Left kidney (tissue), 8 donors: ENCODE results near the gene STARD6. TPM values are rescaled to one million over a fixed set of nuclear protein-coding genes. Genes with fewer than 3 reads are reported as not detected.
"Not testable (repeated sequence)": the region's sequence is repeated elsewhere in the genome, so short reads cannot be mapped to it uniquely, and the experiment has no call there.

Experiments
- DNase-seq: peaks from one replicate; pipeline ENCODE4 v3.0.0-alpha.2; 2013
- long read RNA-seq, 8 donors: transcript quantifications; one replicate each; lab custom pipeline, GENCODE V29; 2026
- polyA plus RNA-seq: library from polyadenylated mRNA; unstranded; fragments of 120-200 nt; gene quantifications from one replicate; pipeline ENCODE4 v1.2.1, GENCODE V29; 2013; ENCODE audit not compliant: insufficient read length

STARD6 gene
- not detected for polyA plus RNA-seq
- long read RNA-seq, donor 1, partial matches to known transcripts, result 6 of 6 reads
- long read RNA-seq, donor 1, other reads (novel, unspliced or antisense), result 0 of 6 reads
- long read RNA-seq, donor 2, result 0 reads
- long read RNA-seq, donor 3, result 0 reads
- long read RNA-seq, donor 4, result 0 reads
- long read RNA-seq, donor 5, result 0 reads
- long read RNA-seq, donor 6, result 0 reads
- long read RNA-seq, donor 7, result 0 reads
- long read RNA-seq, donor 8, result 0 reads

DNA sequence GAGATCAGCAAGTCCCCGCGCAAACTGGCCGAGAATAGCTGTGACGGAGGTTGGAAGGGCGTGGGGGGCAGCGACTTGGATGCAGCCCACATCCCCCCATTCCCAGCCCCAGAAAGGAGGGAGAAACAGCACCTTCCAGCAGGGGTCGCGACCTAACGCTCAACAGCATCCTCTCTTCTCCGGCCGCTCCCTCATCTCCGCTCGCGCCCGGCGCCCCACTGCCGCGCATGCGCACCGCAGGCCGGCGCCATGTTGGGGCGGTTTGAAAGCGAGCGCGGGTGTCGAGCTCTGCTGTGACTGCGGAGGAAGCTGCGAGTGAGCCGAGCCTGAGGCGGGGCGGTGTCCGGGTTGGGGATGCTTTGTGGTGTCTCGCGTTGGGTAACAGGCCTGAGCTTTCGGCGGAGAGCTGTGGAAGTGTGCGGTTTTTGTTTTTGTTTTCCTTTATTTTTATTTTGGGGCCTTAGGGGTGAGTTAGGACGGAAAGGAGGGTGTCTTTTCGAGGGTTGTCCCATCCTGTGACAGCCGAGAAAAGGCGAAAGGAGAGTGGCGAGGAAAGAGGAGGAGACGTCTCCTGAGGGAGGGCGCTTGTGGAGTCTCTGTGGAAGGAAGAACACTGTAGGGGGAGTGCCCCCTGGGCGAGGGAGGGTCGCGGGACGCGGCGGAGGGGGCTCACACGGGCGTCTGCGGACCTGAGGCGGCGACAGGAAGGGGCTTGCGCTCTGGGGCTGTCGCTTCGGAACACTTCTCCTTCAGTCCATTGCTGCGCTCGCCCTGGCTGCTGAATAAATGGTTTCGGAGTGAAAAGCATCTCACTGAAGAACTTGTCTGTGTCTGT is at the start of gene STARD6, which contains the start of gene C18orf54:
TSS of gene STARD6 (minus strand) at position 199 of the 835 bp plus-strand sequence. CDS start 3,285 bp downstream, outside the sequence.
TSS of gene C18orf54 (plus strand) at position 247 of the 835 bp plus-strand sequence. CDS start 2,667 bp downstream, outside the sequence.
- peak; percentile 86 for DNase-seq

- DNase-seq, result no peak
Observed at GRCh38 chr18:54405290-54405689, 47.6 kb upstream of the STARD6 start.

GRCh38 chr18:54396760-54397159 is 39.1 kb upstream of the STARD6 start:
- no peak for DNase-seq

GRCh38 chr18:54393648-54394294 is 36.1 kb upstream of the STARD6 start:
- DNase-seq, result no peak

- DNase-seq, result peak; percentile 67
Observed at GRCh38 chr18:54392543-54393023, 34.9 kb upstream of the STARD6 start.

DNA sequence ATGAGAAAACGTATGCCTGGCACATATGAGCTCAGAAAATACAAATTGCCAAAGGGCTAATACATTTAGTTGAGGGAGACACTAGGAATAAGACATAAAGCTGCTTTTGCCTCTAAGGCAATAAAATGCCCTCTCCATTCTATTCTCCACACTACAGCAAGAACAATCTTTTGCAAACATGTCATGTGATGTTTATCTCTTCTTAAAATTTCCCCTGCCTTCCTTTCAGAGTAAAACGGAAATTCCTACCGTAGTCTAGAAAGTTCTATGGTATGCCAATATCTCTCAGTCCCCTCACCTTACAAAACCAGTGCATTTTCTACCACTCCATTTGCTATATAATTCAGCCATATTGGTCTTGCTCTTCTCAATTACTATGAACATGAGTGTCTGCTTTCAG is 33.2 kb upstream of the STARD6 start:
- no peak for DNase-seq

DNA sequence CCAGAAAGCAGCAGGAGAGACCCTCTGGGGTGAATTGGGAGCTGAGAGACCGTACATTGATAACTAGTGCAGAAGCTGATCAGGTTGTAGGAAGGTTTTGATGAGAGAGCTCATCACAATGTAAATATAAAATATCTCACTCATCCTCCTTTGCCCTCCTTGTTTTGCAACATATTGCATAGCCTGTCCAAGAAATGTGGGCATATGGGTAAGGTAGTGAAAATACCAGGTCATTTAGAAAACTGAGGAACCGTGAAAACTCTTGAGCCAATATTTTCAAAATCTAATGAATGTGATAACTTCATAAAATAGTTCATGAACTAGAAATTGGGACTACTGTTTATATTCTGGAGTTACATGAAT is 31.5 kb upstream of the STARD6 start:
- no peak for DNase-seq

- no peak for DNase-seq
Observed at GRCh38 chr18:54388203-54389142, 30.8 kb upstream of the STARD6 start.

- no peak for DNase-seq
Observed at GRCh38 chr18:54387631-54388030, 30.0 kb upstream of the STARD6 start.

DNA sequence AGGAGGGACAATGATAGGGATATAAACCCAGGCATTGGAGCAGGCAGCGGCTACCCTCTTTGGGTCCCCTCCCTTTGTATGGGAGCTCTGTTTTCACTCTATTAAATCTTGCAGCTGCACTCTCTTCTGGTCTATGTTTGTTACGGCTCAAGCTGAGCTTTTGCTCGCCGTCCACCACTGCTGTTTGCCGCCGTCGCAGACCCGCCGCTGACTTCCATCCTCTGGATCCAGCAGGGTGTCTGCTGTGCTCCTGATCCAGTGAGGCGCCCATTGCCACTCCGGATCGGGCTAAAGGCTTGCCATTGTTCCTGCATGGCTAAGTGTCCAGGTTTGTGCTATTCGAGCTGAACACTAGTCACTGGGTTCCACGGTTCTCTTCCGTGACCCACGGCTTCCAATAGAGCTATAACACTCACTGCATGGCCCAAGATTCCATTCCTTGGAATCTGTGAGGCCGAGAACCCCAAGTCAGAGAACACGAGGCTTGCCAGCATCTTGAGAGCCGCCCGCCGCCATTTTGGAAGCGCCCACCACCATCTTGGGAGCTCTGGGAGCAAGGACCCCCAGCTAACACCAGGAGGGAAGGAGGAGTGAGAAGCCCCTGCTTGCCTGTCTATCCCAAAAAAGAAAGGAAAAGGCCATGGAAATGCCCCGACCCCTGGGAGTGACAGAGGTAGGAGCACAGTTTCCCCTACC is 29.3 kb upstream of the STARD6 start:
- DNase-seq, result not testable (repeated sequence)

DNA sequence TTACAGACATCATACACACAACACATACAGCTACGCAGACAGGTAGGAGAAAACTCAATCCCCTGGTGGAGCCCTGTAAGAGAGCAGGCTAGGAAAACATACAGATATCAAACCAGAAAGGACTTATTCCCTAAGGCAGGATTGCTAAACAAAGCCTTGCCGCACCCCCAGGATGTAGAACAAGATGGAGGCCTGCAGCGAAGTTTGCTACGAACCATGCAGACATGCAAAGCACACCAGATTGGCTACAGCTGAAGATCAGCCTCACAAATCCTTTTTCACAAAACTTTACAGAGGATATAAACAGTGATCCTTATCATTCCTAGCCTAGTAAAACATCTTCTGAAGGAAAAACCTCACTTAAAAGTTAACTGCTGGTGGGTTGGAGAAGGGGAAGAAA is 28.4 kb upstream of the STARD6 start:
- no peak for DNase-seq

GRCh38 chr18:54382733-54383252 is 25.1 kb upstream of the STARD6 start:
- no peak for DNase-seq

GRCh38 chr18:54382076-54382475 is 24.4 kb upstream of the STARD6 start:
- DNase-seq, result no peak

DNA sequence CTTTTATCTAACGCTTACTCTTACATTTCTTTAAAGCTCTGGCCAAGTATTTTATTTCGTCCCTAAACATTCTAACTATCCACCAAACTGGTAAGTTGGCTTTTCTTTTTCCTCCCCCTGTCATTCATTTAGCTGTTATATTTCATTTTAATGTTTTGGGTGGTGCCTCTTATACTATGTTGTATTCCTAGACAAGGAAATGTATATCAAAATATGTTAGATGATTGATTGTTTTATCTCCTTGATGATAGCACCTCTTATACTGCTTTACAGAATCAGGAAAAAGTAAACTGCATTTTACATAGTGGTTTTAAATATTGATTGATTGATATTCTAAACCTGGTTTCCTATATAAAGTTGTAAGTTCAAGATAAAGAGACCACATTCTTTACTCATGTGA is 24.0 kb upstream of the STARD6 start:
- DNase-seq, result no peak

DNA sequence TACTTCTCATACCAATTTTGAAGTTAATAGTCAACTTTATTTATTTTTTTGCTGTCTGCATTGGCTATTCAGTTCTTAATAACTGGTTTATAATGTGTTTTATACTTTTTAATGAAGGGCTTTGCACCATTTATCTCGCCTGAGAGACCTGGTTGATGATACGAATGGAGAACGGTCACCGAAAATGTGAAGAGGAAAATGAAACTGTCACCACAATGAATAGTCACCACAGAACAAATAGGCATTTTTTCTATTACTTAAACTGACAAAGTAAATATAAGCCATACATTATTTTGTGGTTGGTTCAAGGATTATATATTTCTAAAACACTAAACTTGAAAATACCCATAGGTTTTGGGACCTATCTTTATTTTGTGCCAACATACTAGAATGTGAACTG is 20.4 kb upstream of the STARD6 start:
- no peak for DNase-seq

GRCh38 chr18:54360406-54360805 is 2.7 kb upstream of the STARD6 start:
- DNase-seq, result no peak

- peak; percentile 5 for DNase-seq
Observed at GRCh38 chr18:54359233-54359632, 1.6 kb upstream of the STARD6 start.

- peak; percentile 37 for DNase-seq
Observed at GRCh38 chr18:54358495-54359040, 910 bp upstream of the STARD6 start.

DNA sequence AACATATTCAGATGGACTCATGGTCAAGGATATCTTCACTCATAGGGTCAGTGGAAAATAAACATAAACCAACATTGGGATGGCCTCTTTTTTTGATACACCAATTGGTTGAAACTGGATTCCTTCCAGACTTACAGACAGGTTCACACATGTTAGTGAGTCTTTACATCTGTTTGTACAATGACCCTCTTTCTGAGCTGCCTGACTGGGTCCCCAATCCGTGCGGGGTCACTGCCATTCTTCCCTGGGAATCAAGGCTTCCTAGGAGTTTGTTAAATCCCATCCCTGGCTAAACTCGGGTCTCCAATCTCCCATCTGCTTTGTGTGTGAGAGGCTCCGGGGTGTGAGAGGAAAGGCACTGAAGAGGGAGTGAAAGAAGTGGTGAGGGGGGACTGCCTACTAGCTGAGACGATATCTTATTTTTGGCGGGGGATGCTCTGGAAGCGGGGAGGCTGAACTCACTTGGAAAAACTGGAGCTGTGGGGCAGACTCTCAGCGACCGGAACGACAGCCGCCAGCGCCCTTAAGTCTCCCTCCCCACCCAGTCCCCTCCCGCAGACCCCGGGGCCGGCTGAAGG is 487 bp downstream of the STARD6 start:
- no peak for DNase-seq

DNA sequence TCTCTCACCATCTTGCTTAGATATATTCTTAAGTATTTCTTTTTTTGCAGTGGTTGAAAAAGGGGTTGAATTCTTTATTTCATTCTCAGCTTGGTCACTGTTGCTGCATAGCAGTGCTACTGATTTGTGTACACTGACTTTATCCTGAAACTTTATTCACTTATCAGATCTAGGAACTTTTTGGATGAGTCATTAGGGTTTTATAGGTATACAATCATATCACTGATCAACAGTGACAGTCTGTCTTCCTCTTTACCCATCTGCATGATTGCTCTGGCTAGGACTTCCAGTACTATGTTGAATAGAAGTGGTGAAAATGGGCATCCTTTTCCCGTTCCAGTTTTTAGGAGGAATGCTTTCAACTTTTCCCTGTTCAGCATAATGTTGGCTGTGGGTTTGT is 6.5 kb downstream of the STARD6 start:
- DNase-seq, result no peak
